ENCODE measurements around the gene ADGRG6. TPM values are rescaled to one million over a fixed set of nuclear protein-coding genes. Genes with fewer than 3 reads are reported as not detected.
A peak's percentile ranks its signal among the peaks of the same experiment; 100 is the strongest.

ADGRG6 gene
- total and polyA plus RNA-seq, 2 of the 8 experiments (the other 6 are each of a cell fraction or from before 2014, with no cell fraction given): 1.1 to 6.2 TPM

DNA sequence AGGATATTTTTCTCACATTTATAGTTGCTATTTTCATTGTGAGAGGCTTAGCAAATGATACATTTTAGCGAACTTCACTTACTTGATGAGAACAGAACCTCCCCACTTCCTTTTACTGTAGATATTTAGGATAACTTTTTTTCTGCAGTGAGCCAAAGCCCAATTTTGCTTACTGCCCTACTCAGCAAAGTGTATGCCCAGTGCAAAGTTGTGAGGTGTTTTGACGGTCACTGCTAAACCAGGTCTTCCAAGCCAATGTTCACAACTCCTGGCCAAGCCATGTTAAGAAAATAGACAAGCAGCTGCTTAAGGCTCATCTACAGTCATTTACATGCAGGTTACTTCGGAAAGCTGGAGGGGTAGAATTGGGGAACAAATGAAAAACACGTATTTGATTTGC, 144.8 kb downstream of the ADGRG6 start:
- Histone ChIP-seq H3K9me3 (ENCODE audit: insufficient read depth in 2 of 2, low read depth in 1 of 2, low read length in 1 of 2) (peaks cover 0 to 2% of the 10 kb centered on the region in 2 experiments; a peak in 1 of 4 replicates), H4K5ac (ENCODE audit: insufficient read length, low read depth, low read length) (no peak overlapping the region), H2BK12ac (ENCODE audit: low read depth, low read length) (no peak overlapping the region), H3K79me2 (ENCODE audit: control insufficient read depth in 1 of 2, insufficient read depth in 2 of 2, low read length in 2 of 2) (no peaks in the 10 kb centered on the region), H3K14ac (ENCODE audit: insufficient read length) (no peak overlapping the region), H2AK5ac (ENCODE audit: low read depth, low read length) (no peak overlapping the region), H4K20me1 (replicated peaks in 1 of 2; ENCODE audit: control insufficient read depth in 1 of 2, insufficient read depth in 2 of 2, low read length in 2 of 2) (no peaks in the 10 kb centered on the region), H4K8ac (ENCODE audit: extremely low read depth, insufficient read depth, low read length) (no peak overlapping the region), H3K9ac (replicated peaks in 1 of 4; ENCODE audit: extremely low read depth in 1 of 4, low read depth in 3 of 4, low read length in 3 of 4) (no peak overlapping the region), H3K23me2 (ENCODE audit: low read depth, low read length) (no peaks in the 10 kb centered on the region), H3K27ac (ENCODE audit: low read depth, low read length) (no peak overlapping the region), H3K4me3 (ENCODE audit: extremely low read depth in 1 of 4, insufficient read depth in 2 of 4, low read depth in 3 of 4, low read length in 4 of 4) (no peak overlapping the region), H3K18ac (ENCODE audit: extremely low read depth, low read length) (no peak overlapping the region; the same call in 1 of the 2 replicates), H2BK120ac (replicated peaks; ENCODE audit: low read depth, low read length) (no peak overlapping the region), H3K79me1 (ENCODE audit: low read depth, low read length) (no peaks in the 10 kb centered on the region), H3K4me1 (replicated peaks in 1 of 4; ENCODE audit: control insufficient read depth in 3 of 4, insufficient read depth in 4 of 4, low read length in 3 of 4) (peaks cover 0 to 7% (median 2%) of the 10 kb centered on the region in 4 experiments; a peak in 2 of 7 replicates), H3K56ac (replicated peaks; ENCODE audit: insufficient read length, low read depth, low read length) (no peak overlapping the region), H4K91ac (replicated peaks; ENCODE audit: insufficient read length, low read length) (no peak overlapping the region), H3K27me3 (replicated peaks in 1 of 4; ENCODE audit: control insufficient read depth in 3 of 4, extremely low read depth in 1 of 4, insufficient read depth in 3 of 4, low read length in 3 of 4) (no peaks in the 10 kb centered on the region), H3K4ac (replicated peaks; ENCODE audit: insufficient read length, low read depth, low read length) (no peak overlapping the region), H2BK15ac (ENCODE audit: low read length) (no peak overlapping the region), H2BK20ac (ENCODE audit: low read length) (peak overlapping the region; percentile 9; the same call in 1 of the 2 replicates), H3K4me2 (ENCODE audit: insufficient read depth in 1 of 2, low read depth in 2 of 2, low read length in 2 of 2) (no peak overlapping the region), H2BK5ac (ENCODE audit: low read depth, low read length) (no peak overlapping the region), H3K23ac (ENCODE audit: insufficient read length) (no peak overlapping the region), H3K36me3 (ENCODE audit: control insufficient read depth in 2 of 4, insufficient read depth in 4 of 4, low read length in 3 of 4) (no peaks in the 10 kb centered on the region), H2AFZ (ENCODE audit: low read length) (no peak overlapping the region)
- ChIA-PET POLR2A (ENCODE audit: partially characterized antibody) (no interaction called here), CTCF (ENCODE audit: partially characterized antibody) (no interaction called here)
- DNase-seq (ENCODE audit: low read depth in 1 of 2, low spot score in 2 of 2) (no peak), FAIRE-seq (no peak)
- 81% methylated on average over 4 of the region's 4 CpGs; no CpG with 5 or more reads in 1 of the 2 experiments for WGBS, 2 experiments (ENCODE audit: extremely low coverage in 1 of 2, insufficient coverage in 1 of 2, insufficient read length in 1 of 2, insufficient replicate concordance in 2 of 2, low coverage in 1 of 2, low lambda C conversion rate in 2 of 2, missing lambda C conversion rate in 1 of 2)
- TF ChIP-seq BACH1 (IDR thresholded peaks at IDR 0.05; ENCODE audit: low read length) (no peak), CREB1 (IDR thresholded peaks at IDR 0.05) (no peak), EGR1 (IDR thresholded peaks at IDR 0.05; ENCODE audit: borderline replicate concordance, low read depth, low read length) (no peak), RXRA (IDR thresholded peaks at IDR 0.05; ENCODE audit: insufficient read depth, low read depth, low read length) (no peak)

Data from H1 (cell line).